CD14-positive monocyte (primary cell): ENCODE measurements around the gene TTBK1. TPM values are rescaled to one million over a fixed set of nuclear protein-coding genes. Genes with fewer than 3 reads are reported as not detected.

Experiments
- DNase-seq, 3 donors: peaks; one replicate each; pipeline ENCODE4 v3.0.0-alpha.2; 2011 to 2022
- H2AFZ ChIP-seq: 2 replicates; pipeline ENCODE4 v1.6.0; 2012; ENCODE audit warnings: mild to moderate bottlenecking, low read depth, low read length, inconsistent platforms; ENCODE audit not compliant: insufficient read depth, poor library complexity, severe bottlenecking
- H3K27ac ChIP-seq, 2 donors: 1 replicate in 1 of 2; 2 replicates in 1 of 2; pipeline ENCODE4 v1.5.1; 2012 to 2013; ENCODE audit warnings: low read length in 2 of 2, control low read depth in 1 of 2, inconsistent platforms in 1 of 2, low read depth in 1 of 2, mild to moderate bottlenecking in 1 of 2
- H3K27me3 ChIP-seq, 2 donors: one replicate each; pipeline versions ENCODE4 v1.6.0 to v1.6.1; 2011 to 2013; ENCODE audit warnings: low read length in 2 of 2; ENCODE audit not compliant: control insufficient read depth in 2 of 2, insufficient read depth in 2 of 2
- H3K36me3 ChIP-seq, 2 donors: replicated peaks in 1 of 2; 1 replicate in 1 of 2; 2 replicates in 1 of 2; pipeline versions ENCODE4 v1.5.1 to v1.6.1; 2012 to 2013; ENCODE audit warnings: low read length in 2 of 2, control low read depth in 1 of 2, inconsistent platforms in 1 of 2, mild to moderate bottlenecking in 1 of 2; ENCODE audit not compliant: insufficient read depth in 2 of 2, control insufficient read depth in 1 of 2
- H3K4me1 ChIP-seq, 2 donors: 1 replicate in 1 of 2; 2 replicates in 1 of 2; pipeline versions ENCODE4 v1.5.1 to v1.6.1; 2012 to 2013; ENCODE audit warnings: low read length in 2 of 2, control low read depth in 1 of 2, inconsistent platforms in 1 of 2, mild to moderate bottlenecking in 1 of 2, moderate library complexity in 1 of 2; ENCODE audit not compliant: insufficient read depth in 2 of 2, control insufficient read depth in 1 of 2
- H3K4me2 ChIP-seq: replicated peaks from 2 replicates; pipeline ENCODE3; 2012; ENCODE audit warnings: low read length, moderate library complexity, mild to moderate bottlenecking; ENCODE audit not compliant: poor library complexity, severe bottlenecking; ENCODE audit errors: extremely low read depth
- H3K4me3 ChIP-seq, 3 experiments: fragments of 200-600 bp in 1 of 3; sonication (generic) in 1 of 3; replicated peaks in 1 of 3; 1 replicate in 2 of 3; 2 replicates in 1 of 3; pipeline ENCODE4 v1.5.1; 2011 to 2013; ENCODE audit warnings: low read length in 3 of 3, mild to moderate bottlenecking in 3 of 3, control low read depth in 2 of 3, low read depth in 2 of 3, inconsistent platforms in 1 of 3, moderate library complexity in 1 of 3
- H3K79me2 ChIP-seq: 2 replicates; pipeline ENCODE4 v1.6.0; 2012; ENCODE audit warnings: mild to moderate bottlenecking, control low read depth, inconsistent platforms, low read length, moderate library complexity; ENCODE audit not compliant: insufficient read depth
- H3K9ac ChIP-seq: 2 replicates; pipeline ENCODE4 v1.6.0; 2017; ENCODE audit warnings: low read length, mild to moderate bottlenecking; ENCODE audit not compliant: insufficient read depth, poor library complexity, severe bottlenecking
- H3K9me3 ChIP-seq, 2 donors: replicated peaks in 1 of 2; 1 replicate in 1 of 2; 2 replicates in 1 of 2; pipeline versions ENCODE4 v1.5.1 to v1.6.1; 2012 to 2013; ENCODE audit warnings: low read length in 2 of 2, control low read depth in 1 of 2; ENCODE audit not compliant: control insufficient read depth in 1 of 2, insufficient read depth in 1 of 2
- H4K20me1 ChIP-seq: 2 replicates; pipeline ENCODE4 v1.6.0; 2012; ENCODE audit warnings: mild to moderate bottlenecking, low read length, control low read depth, moderate library complexity; ENCODE audit not compliant: insufficient read depth
- H3K27ac Mint-ChIP-seq, 7 donors: one replicate each; pipeline ENCODE4 v1.8.0; 2020; ENCODE audit warnings: mild to moderate bottlenecking in 7 of 7, mixed read lengths in 7 of 7, moderate library complexity in 6 of 7, inconsistent platforms in 2 of 7
- H3K27me3 Mint-ChIP-seq, 3 donors: one replicate each; pipeline ENCODE4 v1.8.0; 2021 to 2022; ENCODE audit warnings: low read depth in 3 of 3, mild to moderate bottlenecking in 3 of 3, mixed read lengths in 3 of 3, moderate library complexity in 3 of 3, inconsistent platforms in 1 of 3
- H3K36me3 Mint-ChIP-seq, 2 donors: one replicate each; pipeline ENCODE4 v1.8.0; 2020; ENCODE audit warnings: mixed read lengths in 2 of 2, inconsistent platforms in 1 of 2, mild to moderate bottlenecking in 1 of 2
- H3K4me1 Mint-ChIP-seq: one replicate; pipeline ENCODE4 v1.8.0; 2020; ENCODE audit warnings: mild to moderate bottlenecking, mixed read lengths
- H3K4me3 Mint-ChIP-seq, 2 donors: one replicate each; pipeline ENCODE4 v1.8.0; 2020; ENCODE audit warnings: mild to moderate bottlenecking in 2 of 2, mixed read lengths in 2 of 2, moderate library complexity in 1 of 2
- H3K9me3 Mint-ChIP-seq, 7 donors: one replicate each; pipeline ENCODE4 v1.8.0; 2020 to 2022; ENCODE audit warnings: mixed read lengths in 7 of 7, mild to moderate bottlenecking in 6 of 7, moderate library complexity in 6 of 7, inconsistent platforms in 2 of 7
- CTCF ChIP-seq: fragments of 200-600 bp; IDR thresholded peaks from one replicate; pipeline ENCODE4 v1.8.0; 2022; ENCODE audit warnings: antibody characterized with exemption, mild to moderate bottlenecking
- WGBS: methylation state at CpG from one replicate; pipeline ENCODE4 v1.1.5; 2013; ENCODE audit warnings: missing lambda C conversion rate; ENCODE audit not compliant: insufficient coverage; 5-methylcytosine and 5-hydroxymethylcytosine counted together
- intact Hi-C, 2 donors: fragments of 100-400 bp; cut with micrococcal nuclease; formaldehyde crosslinking; loops; one replicate each; pipeline versions ENCODE4 v1.15.0 to v1.15.1; 2023
- polyA plus RNA-seq, 3 donors: library from polyadenylated mRNA; depleted of rRNA in 1 of 3; unstranded in 2 of 3; stranded (reverse) in 1 of 3; fragments of 300-500 nt in 2 of 3; fragments of >200 nt in 1 of 3; fragmentation: Illumina TruSeq in 2 of 3; gene quantifications; 1 replicate in 2 of 3; 2 replicates in 1 of 3; pipeline ENCODE4 v1.2.3, GENCODE V29; 2012 to 2021

The TTBK1 gene
- polyA plus RNA-seq, 3 donors: not detected

GRCh38 chr6:43296780-43297497 is 53.7 kb downstream of the TTBK1 start:
- TF ChIP-seq CTCF: no peak
- Histone ChIP-seq H3K9ac (no peak overlapping the region), H3K4me1 (no peaks in the 10 kb centered on the region), H2AFZ (no peak overlapping the region), H4K20me1 (no peaks in the 10 kb centered on the region), H3K27me3 (peaks cover 0 to 3% of the 10 kb centered on the region in 2 donors), H3K79me2 (no peaks in the 10 kb centered on the region), H3K4me2 (no peak overlapping the region), H3K36me3 (no peaks in the 10 kb centered on the region), H3K4me3 (no peak overlapping the region), H3K27ac (no peak overlapping the region), H3K9me3 (no peaks in the 10 kb centered on the region)
- Mint-ChIP-seq H3K4me3 (no peak overlapping the region), H3K36me3 (no peaks in the 10 kb centered on the region), H3K4me1 (peaks cover 4% of the 10 kb centered on the region), H3K27me3 (peaks cover 7 to 21% (median 11%) of the 10 kb centered on the region in 3 donors), H3K9me3 (peaks cover 0 to 2% (median 0%) of the 10 kb centered on the region in 7 donors), H3K27ac (no peak overlapping the region)
- intact Hi-C loops: no loop called here
- no peak for DNase-seq
- WGBS: 95% methylated on average over 4 of the region's 5 CpGs

- DNase-seq: no peak
- WGBS: 87% methylated on average over 10 of the region's 10 CpGs
- no peak within 1 kb of the TSS for H3K4me2 ChIP-seq
- Mint-ChIP-seq H3K4me1 (peaks cover 4% of the 10 kb centered on the region), H3K27me3 (peaks cover 7 to 18% (median 11%) of the 10 kb centered on the region in 3 donors), H3K27ac (peak within 1 kb of the TSS in 1 of 7 donors; percentile 46), H3K4me3 (no peak within 1 kb of the TSS), H3K9me3 (peaks cover 0 to 2% (median 0%) of the 10 kb centered on the region in 7 donors), H3K36me3 (no peaks in the 10 kb centered on the region)
- TF ChIP-seq CTCF: no peak
- no peak within 1 kb of the TSS for H3K27ac ChIP-seq
- no peak within 1 kb of the TSS for H2AFZ ChIP-seq
- H3K9ac ChIP-seq: no peak within 1 kb of the TSS
- peaks cover 0 to 3% of the 10 kb centered on the region in 2 donors for H3K27me3 ChIP-seq
- H4K20me1 ChIP-seq: no peaks in the 10 kb centered on the region
- H3K4me1 ChIP-seq: no peaks in the 10 kb centered on the region
- no peaks in the 10 kb centered on the region for H3K9me3 ChIP-seq
- no peaks in the 10 kb centered on the region for H3K36me3 ChIP-seq
- no peaks in the 10 kb centered on the region for H3K79me2 ChIP-seq
- intact Hi-C loops: no loop called here
- no peak within 1 kb of the TSS for H3K4me3 ChIP-seq
These were observed 54.6 kb downstream of the TTBK1 start, which contains the start of gene SLC22A7 for GRCh38 chr6:43297644-43298564. TSS of gene SLC22A7 (plus strand) at chr6:43298260. CDS start at chr6:43298359, 99 bp downstream.
